HG03342 (cell line): ENCODE results near the gene GRM8.

ENCODE experiments used
- ATAC-seq: cut with Tn5 transposase; IDR thresholded peaks from one replicate; pipeline ENCODE4 v1.9.1; 2021; ENCODE audit warnings: mild to moderate bottlenecking, moderate library complexity; ENCODE audit not compliant: unreplicated experiment

GRM8 gene

GRCh38 chr7:126820925-126821324 lies 431.8 kb downstream of the GRM8 start:
- ATAC-seq = no peak

- ATAC-seq = no peak
Observed at GRCh38 chr7:126819197-126819484, 433.6 kb downstream of the GRM8 start.

GRCh38 chr7:126818393-126819196 lies 434.1 kb downstream of the GRM8 start:
- no peak for ATAC-seq

- no peak for ATAC-seq
Observed at GRCh38 chr7:126809188-126809587, 443.6 kb downstream of the GRM8 start.

GRCh38 chr7:126806614-126807013 lies 446.1 kb downstream of the GRM8 start:
- no peak for ATAC-seq

- no peak for ATAC-seq
Observed at GRCh38 chr7:126805351-126805750, 447.4 kb downstream of the GRM8 start.

GRCh38 chr7:126804604-126805003 lies 448.1 kb downstream of the GRM8 start:
- ATAC-seq = peak; percentile 55

GRCh38 chr7:126803990-126804389 lies 448.8 kb downstream of the GRM8 start:
- ATAC-seq = no peak

- peak; percentile 90 for ATAC-seq
Observed at GRCh38 chr7:126803060-126803665, 449.6 kb downstream of the GRM8 start.

GRCh38 chr7:126801733-126802132 lies 451.0 kb downstream of the GRM8 start:
- ATAC-seq = no peak

GRCh38 chr7:126799541-126799940 lies 453.2 kb downstream of the GRM8 start:
- ATAC-seq = no peak

GRCh38 chr7:126792521-126792920 lies 460.2 kb downstream of the GRM8 start:
- no peak for ATAC-seq

GRCh38 chr7:126791306-126791705 lies 461.4 kb downstream of the GRM8 start:
- ATAC-seq = no peak

- ATAC-seq = no peak
Observed at GRCh38 chr7:126790763-126791162, 462.0 kb downstream of the GRM8 start.

- no peak for ATAC-seq
Observed at GRCh38 chr7:126783613-126784012, 469.1 kb downstream of the GRM8 start.

- ATAC-seq = peak; percentile 82
Observed at GRCh38 chr7:126780993-126781392, 471.7 kb downstream of the GRM8 start.

GRCh38 chr7:126778101-126778500 lies 474.6 kb downstream of the GRM8 start:
- no peak for ATAC-seq

GRCh38 chr7:126776498-126776897 lies 476.2 kb downstream of the GRM8 start:
- no peak for ATAC-seq

- ATAC-seq = no peak
Observed at GRCh38 chr7:126774077-126774476, 478.7 kb downstream of the GRM8 start.

- ATAC-seq = no peak
Observed at GRCh38 chr7:126768836-126769235, 483.9 kb downstream of the GRM8 start.

GRCh38 chr7:126760914-126761577 lies 491.7 kb downstream of the GRM8 start:
- no peak for ATAC-seq

GRCh38 chr7:126755381-126755780 lies 497.4 kb downstream of the GRM8 start:
- no peak for ATAC-seq
